ENCODE measurements around the gene CCDC93. TPM values are rescaled to one million over a fixed set of nuclear protein-coding genes. Genes with fewer than 3 reads are reported as not detected.

The CCDC93 gene
- polyA plus RNA-seq, 1 donor (not counting 4 experiments of a cell fraction or from before 2014, with no cell fraction given), result 21.3 TPM

DNA sequence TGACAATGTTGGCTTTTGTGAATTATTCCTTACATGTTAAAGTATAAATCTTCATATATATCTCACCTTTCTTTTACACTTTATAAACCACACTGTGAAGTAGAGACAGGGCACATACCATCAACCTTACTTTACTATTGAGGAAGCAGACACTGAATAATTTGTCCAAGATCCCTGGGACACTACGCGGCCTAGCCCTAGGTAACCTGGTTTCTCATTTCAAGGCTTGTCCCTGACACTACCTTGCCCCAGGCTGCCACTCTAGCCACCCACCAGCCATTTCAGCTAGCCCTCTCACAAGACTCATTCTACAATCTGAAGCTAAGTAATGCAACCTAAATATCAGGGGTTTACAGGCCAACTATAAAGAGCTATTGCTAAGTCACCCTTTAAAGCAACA lies 26.7 kb downstream of the CCDC93 start:
- DNase-seq (ENCODE audit: low read depth, low spot score), result no peak
- Histone ChIP-seq H3K79me2 (ENCODE audit: control insufficient read depth, insufficient read depth, low read length) (no peaks in the 10 kb centered on the region), H3K27me3 (ENCODE audit: control insufficient read depth, extremely low read depth, insufficient read depth, low read length) (no peaks in the 10 kb centered on the region), H2AFZ (ENCODE audit: control insufficient read depth, low read length) (no peak overlapping the region), H3K4me1 (ENCODE audit: control insufficient read depth, extremely low read depth, insufficient read depth, low read length) (no peaks in the 10 kb centered on the region), H3K27ac (ENCODE audit: control insufficient read depth, insufficient read depth, low read length) (no peak overlapping the region), H3K9ac (ENCODE audit: control insufficient read depth, extremely low read depth, insufficient read depth, low read length) (no peak overlapping the region), H3K4me3 (ENCODE audit: control insufficient read depth in 2 of 3, extremely low read depth in 1 of 3, insufficient read depth in 2 of 3, low read depth in 1 of 3, low read length in 3 of 3) (no peak overlapping the region), H3K9me1 (ENCODE audit: control insufficient read depth, extremely low read depth, insufficient read depth, low read length) (no peaks in the 10 kb centered on the region), H3K4me2 (ENCODE audit: control insufficient read depth, extremely low read depth, insufficient read depth, low read depth, low read length) (no peak overlapping the region), H3K36me3 (ENCODE audit: control insufficient read depth in 2 of 2, extremely low read depth in 1 of 2, insufficient read depth in 2 of 2, low read length in 2 of 2) (peaks cover 5 to 25% of the 10 kb centered on the region in 2 experiments), H3K9me3 (ENCODE audit: control insufficient read depth, low read depth, low read length) (no peaks in the 10 kb centered on the region), H4K20me1 (ENCODE audit: control insufficient read depth, extremely low read depth, insufficient read depth, low read length) (no peaks in the 10 kb centered on the region)
- no peak for FAIRE-seq
- dilution Hi-C loops (cut with MboI; ENCODE audit: extremely low pct_ligation_motif_present, low sequenced_read_pairs), result no loop called here
- TF ChIP-seq EZH2 (IDR thresholded peaks at IDR 0.05; ENCODE audit: low read length), result no peak
- TF ChIP-seq, protein P1, sequence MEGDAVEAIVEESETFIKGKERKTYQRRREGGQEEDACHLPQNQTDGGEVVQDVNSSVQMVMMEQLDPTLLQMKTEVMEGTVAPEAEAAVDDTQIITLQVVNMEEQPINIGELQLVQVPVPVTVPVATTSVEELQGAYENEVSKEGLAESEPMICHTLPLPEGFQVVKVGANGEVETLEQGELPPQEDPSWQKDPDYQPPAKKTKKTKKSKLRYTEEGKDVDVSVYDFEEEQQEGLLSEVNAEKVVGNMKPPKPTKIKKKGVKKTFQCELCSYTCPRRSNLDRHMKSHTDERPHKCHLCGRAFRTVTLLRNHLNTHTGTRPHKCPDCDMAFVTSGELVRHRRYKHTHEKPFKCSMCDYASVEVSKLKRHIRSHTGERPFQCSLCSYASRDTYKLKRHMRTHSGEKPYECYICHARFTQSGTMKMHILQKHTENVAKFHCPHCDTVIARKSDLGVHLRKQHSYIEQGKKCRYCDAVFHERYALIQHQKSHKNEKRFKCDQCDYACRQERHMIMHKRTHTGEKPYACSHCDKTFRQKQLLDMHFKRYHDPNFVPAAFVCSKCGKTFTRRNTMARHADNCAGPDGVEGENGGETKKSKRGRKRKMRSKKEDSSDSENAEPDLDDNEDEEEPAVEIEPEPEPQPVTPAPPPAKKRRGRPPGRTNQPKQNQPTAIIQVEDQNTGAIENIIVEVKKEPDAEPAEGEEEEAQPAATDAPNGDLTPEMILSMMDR (optimal IDR thresholded peaks at IDR 0.05 in 1 of 3, IDR thresholded peaks at IDR 0.05 in 1 of 3, conservative IDR thresholded peaks at IDR 0.05 in 1 of 3; ENCODE audit: extremely low read depth in 1 of 3, insufficient read depth in 2 of 3, low read length in 3 of 3), result no peak

GRCh38 chr2:117985092-117985491 lies 28.8 kb downstream of the CCDC93 start:
- H3K9ac ChIP-seq (ENCODE audit: control insufficient read depth, extremely low read depth, insufficient read depth, low read length), result no peak overlapping the region
- no peak overlapping the region for H2AFZ ChIP-seq (ENCODE audit: control insufficient read depth, low read length)
- no peaks in the 10 kb centered on the region for H3K9me3 ChIP-seq (ENCODE audit: control insufficient read depth, low read depth, low read length)
- H3K4me2 ChIP-seq (ENCODE audit: control insufficient read depth, extremely low read depth, insufficient read depth, low read depth, low read length), result no peak overlapping the region
- dilution Hi-C loops (cut with MboI; ENCODE audit: extremely low pct_ligation_motif_present, low sequenced_read_pairs), result no loop called here
- no peaks in the 10 kb centered on the region for H4K20me1 ChIP-seq (ENCODE audit: control insufficient read depth, extremely low read depth, insufficient read depth, low read length)
- H3K27ac ChIP-seq (ENCODE audit: control insufficient read depth, insufficient read depth, low read length), result no peak overlapping the region
- H3K27me3 ChIP-seq (ENCODE audit: control insufficient read depth, extremely low read depth, insufficient read depth, low read length), result no peaks in the 10 kb centered on the region
- H3K4me3 ChIP-seq (ENCODE audit: control insufficient read depth in 2 of 3, extremely low read depth in 1 of 3, insufficient read depth in 2 of 3, low read depth in 1 of 3, low read length in 3 of 3), result no peak overlapping the region
- H3K79me2 ChIP-seq (ENCODE audit: control insufficient read depth, insufficient read depth, low read length), result no peaks in the 10 kb centered on the region
- peaks cover under 1% of the 10 kb centered on the region for H3K9me1 ChIP-seq (ENCODE audit: control insufficient read depth, extremely low read depth, insufficient read depth, low read length)
- DNase-seq (ENCODE audit: low read depth, low spot score) (no peak), FAIRE-seq (no peak)
- peaks cover 11% of the 10 kb centered on the region for H3K4me1 ChIP-seq (ENCODE audit: control insufficient read depth, extremely low read depth, insufficient read depth, low read length)
- TF ChIP-seq, protein P1 (optimal IDR thresholded peaks at IDR 0.05 in 1 of 3, IDR thresholded peaks at IDR 0.05 in 1 of 3, conservative IDR thresholded peaks at IDR 0.05 in 1 of 3; ENCODE audit: extremely low read depth in 1 of 3, insufficient read depth in 2 of 3, low read length in 3 of 3), result no peak
- peaks cover 6 to 27% of the 10 kb centered on the region in 2 experiments for H3K36me3 ChIP-seq (ENCODE audit: control insufficient read depth in 2 of 2, extremely low read depth in 1 of 2, insufficient read depth in 2 of 2, low read length in 2 of 2)
